Middle frontal gyrus (tissue), 1 donor: ENCODE measurements around the gene NPIPB5.
"Not testable (repeated sequence)": the region's sequence is repeated elsewhere in the genome, so short reads cannot be mapped to it uniquely, and the experiment has no call there.

Experiments
- DNase-seq: peaks from one replicate; pipeline ENCODE4 v3.0.0-alpha.2; 2015; ENCODE audit warnings: low spot score; ENCODE audit errors: extremely low spot score

The NPIPB5 gene

DNA sequence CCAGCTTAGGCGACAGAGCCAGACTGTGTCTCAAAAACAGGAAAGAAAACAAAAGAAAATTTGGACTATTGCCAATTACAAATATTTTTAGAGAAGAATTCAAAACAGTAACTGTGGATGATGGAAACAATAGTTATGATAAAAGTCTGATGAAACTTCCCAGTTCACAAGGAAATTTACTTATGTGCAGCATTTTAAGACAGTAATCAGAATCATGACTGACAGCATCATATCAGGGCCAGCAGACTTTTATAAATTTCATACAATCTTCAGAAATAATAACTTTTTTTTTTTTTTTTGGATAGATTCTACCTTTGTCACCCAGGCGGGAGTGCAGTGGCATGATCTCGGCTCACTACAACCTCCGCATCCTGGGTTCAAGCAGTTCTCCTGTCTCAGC is at the start of gene NPIPB5:
TSS of gene NPIPB5 (plus strand) at position 301 of the 400 bp plus-strand sequence. CDS start 2,911 bp downstream, outside the sequence.
- DNase-seq = not testable (repeated sequence)

DNA sequence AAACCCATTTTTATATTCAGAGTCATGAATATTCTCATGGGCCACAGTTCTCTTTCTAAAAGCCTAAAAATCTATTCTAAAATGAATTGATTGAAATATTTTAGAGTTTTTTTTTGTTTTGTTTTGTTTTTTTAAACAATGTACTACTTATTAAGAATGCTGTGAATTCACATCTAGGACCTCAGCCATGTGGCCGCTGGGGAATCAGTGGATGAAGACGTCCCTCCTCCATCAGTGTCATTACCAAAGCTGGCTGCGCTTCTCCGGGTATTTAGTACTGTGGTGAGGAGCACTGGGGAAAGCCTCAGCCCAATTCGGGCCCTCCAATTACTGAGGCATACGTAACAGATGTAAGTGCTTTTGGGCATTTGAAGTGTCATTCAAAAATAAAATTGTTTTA is 41.8 kb upstream of the NPIPB5 start:
- not testable (repeated sequence) for DNase-seq

DNA sequence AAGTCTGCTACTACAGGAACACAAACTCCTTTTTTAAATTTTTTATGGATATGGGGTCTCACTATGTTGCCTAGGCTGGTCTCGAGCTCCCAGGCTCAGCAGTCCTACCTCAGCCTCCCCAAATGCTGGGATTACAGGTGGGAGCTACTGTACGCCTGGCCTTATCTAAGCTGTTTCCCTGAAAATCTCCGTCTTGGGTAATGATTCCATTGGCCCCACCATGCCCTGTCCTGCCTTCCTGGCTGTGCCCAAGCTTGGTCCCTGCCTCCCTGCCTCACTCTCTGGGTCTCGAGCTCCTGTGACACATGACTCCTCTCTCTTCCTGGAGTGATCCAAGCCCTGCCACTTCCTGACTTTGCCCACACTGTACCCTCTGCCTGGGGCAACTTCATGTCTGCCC is 27.3 kb downstream of the NPIPB5 start:
- not testable (repeated sequence) for DNase-seq

DNA sequence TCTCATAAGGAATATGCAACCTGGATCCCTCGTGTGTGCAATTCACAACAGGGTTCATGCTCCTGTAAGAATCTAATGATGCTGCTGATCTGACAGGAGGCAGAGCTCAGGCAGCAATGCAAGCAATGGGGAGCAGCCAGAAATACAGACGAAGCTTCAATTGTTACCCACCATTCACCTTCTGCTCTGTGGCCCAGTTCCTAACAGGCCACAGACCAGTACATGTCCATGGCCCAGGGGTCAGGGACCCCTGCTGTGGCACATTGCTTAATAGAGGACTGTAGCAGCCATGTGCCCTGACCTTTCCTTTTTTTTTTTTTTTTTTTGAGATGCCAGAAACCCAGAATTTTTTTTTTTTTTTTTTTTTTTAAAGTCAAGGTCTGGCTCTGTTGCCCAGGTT is 34.1 kb downstream of the NPIPB5 start:
- not testable (repeated sequence) for DNase-seq

DNA sequence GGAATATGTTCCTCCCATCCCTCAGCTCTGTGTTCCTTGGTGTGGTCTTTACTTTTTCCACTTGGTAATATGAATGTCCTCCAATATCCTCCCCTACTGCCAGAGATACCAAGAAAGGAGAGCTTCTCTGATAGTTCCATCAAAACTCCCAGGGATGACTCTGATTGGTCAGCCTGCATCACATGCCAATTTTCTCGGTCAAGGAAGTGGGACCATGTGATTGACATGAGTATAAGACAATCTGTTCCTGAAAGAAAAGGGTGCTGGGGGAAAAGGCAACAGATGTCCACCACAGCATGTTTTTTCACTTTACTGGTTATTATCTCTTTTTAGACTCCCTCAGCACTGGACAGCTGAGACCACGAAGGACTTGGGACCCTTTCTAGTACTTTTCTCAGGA is 35.9 kb downstream of the NPIPB5 start:
- DNase-seq = not testable (repeated sequence)

DNA sequence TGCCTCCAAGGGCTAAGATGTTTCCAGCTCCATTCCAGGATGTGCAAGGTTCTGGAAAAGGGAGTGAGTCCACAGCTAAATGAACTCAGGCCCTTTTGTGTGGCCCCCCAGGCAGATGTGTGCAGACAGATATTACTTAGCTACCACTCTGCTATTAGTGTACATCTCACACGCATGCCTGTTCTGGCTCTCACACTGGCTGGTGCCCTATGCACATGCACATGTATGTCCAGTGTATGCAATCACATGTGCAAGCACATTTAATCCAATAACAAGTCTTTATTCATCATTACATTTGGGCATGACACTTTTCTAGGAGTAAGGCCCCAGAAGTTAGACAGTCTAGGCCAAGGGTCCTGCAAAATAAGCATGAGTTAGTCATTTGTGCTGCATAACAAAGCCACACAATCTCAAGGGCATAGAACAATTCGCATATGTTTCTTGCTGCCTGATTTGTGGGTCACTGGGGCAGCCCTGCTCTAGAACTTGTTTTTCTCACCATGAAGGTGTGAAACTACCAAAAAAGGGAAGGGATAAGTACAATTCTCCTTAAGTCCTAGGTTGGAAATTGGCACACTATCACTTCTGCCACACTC is 36.6 kb downstream of the NPIPB5 start:
- DNase-seq = not testable (repeated sequence)

DNA sequence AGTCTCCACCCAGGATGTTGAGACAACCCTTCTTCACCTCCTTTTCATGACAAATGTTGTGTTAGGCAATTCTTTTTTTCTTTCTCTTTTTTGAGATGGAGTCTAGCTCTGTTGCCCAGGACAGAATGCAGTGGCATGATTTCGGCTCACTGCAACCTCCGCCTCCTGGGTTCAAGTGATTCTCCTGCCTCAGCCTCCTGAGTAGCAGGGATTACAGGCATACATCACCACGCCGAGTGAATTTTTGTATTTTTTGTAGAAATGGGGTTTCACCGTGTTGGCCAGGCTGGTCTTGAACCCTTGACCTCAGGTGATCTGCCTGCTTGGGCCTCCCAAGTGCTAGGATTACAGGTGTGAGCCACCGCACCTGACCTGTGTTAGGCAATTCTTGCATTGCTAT is 39.2 kb downstream of the NPIPB5 start:
- DNase-seq = not testable (repeated sequence)

DNA sequence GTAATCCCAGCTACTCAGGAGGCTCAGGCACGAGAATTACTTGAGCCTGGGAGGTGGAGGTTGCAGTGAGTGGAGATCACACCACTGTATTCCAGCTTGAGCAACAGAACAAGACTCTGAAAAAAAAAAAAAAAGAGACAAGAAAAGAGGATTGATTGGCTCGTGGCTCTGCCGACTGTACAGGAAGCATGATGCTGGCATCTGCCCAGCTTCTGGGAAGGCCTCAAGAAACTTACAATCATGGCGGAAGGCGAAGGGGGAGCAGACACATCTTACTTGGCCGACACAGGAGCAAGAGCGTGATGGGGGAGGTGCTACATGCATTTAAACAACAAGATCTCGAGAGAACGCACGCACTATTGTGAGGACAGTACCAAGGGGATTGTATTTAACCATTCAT is 40.5 kb downstream of the NPIPB5 start:
- DNase-seq = not testable (repeated sequence)

DNA sequence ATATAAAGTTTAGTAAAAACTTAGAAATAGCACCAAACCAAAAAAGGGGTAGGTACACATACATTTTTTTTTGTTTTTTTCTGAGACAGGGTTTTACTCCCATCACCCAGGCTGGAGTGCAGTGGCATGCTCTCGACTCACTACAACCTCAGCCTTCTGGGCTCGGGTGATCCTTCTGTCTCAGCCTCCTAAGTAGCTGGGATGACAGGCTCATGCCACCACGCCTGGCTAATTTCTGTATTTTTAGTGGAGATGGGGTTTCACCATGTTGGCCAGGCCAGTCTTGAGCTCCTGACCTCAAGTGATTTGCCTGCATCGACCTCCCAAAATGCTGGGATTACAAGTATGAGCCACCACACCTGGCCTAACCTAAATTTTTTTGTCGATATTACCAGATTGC is 41.0 kb downstream of the NPIPB5 start:
- not testable (repeated sequence) for DNase-seq

DNA sequence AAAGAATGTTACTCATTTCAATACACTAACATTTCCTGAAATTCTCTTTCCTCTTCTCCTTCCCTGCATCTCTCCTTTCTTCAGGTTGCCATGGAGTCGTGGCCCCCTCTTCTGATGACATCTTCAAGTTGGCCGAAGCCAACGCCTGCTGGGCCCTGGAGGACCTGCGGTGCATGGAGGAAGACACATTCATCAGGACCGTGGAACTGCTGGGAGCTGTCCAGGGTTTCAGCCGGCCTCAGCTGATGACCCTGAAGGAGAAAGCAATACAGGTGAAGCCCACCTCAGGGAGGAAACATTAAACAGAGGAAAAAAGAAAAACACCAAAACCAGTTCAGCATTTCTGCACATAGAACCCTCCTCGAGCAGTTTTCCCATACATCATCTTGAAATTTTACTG is 46.1 kb downstream of the NPIPB5 start:
- DNase-seq = not testable (repeated sequence)
